ENCODE results near the gene RNF223. TPM values are rescaled to one million over a fixed set of nuclear protein-coding genes. Genes with fewer than 3 reads are reported as not detected.

The RNF223 gene
- total and polyA plus RNA-seq, 11 donors = not detected

DNA sequence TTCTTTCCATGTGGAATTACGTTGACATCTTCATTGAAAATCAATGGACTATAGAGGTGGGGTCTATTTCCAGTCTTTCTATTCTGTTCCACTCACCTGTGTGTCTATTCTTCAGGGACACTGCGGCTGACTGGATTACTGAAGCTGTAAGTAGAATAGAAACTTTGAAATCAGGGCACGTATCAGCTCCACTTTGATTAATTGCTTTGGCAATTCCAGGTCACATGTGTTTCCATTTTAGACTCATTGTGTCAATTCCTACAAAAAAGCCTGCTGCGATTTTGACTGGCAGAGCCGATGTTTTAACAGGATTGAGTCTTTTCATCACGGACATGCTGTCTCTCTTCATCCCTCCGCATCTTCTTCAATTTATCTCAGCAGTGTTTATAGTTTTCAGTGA is 20.9 kb upstream of the RNF223 start:
- intact Hi-C loops (cut with DNase I) = no loop called here
- 96 to 98% (median 96%) methylated on average over 7 of the region's 7 CpGs for WGBS, 4 donors
- H3K27me3 ChIP-seq = no peaks in the 10 kb centered on the region
- peaks cover 0 to 4% (median 0%) of the 10 kb centered on the region in 12 donors for H3K9me3 ChIP-seq
- H3K27ac ChIP-seq = no peak overlapping the region
- DNase-seq = no peak
- H3K36me3 ChIP-seq = no peaks in the 10 kb centered on the region
- no peak overlapping the region for H3K4me3 ChIP-seq
- no peak for TF ChIP-seq POLR2A (IDR thresholded peaks at IDR 0.05)
- TF ChIP-seq CTCF (IDR thresholded peaks at IDR 0.05) = no peak
- no peak for ATAC-seq
- H3K4me1 ChIP-seq = no peaks in the 10 kb centered on the region

DNA sequence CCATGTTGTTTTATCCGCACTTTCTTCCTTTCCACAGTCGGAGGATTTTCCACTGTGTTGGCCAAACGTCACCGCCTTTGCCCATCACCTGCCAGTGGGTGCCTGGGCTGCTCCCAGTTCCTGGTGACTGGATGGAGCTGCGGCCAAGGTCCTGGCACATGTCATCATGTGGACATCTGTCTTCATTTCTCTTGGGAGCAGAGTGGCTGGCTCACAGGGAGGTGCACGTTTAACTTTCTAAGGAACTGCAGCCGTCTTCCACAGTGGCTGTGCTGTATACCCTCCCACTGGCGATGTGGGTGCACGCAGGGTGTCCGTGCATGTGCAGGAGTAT is 19.5 kb upstream of the RNF223 start:
- intact Hi-C loops (cut with DNase I) = no loop called here
- H3K27ac ChIP-seq = no peak overlapping the region
- ATAC-seq (no peak), DNase-seq (peak in 1 of 5 donors; percentile 16)
- no peak overlapping the region for H3K4me3 ChIP-seq
- H3K36me3 ChIP-seq = no peaks in the 10 kb centered on the region
- H3K27me3 ChIP-seq = no peaks in the 10 kb centered on the region
- no peaks in the 10 kb centered on the region for H3K4me1 ChIP-seq
- 78 to 93% (median 86%) methylated on average over 10 of the region's 10 CpGs for WGBS, 4 donors
- H3K9me3 ChIP-seq = no peaks in the 10 kb centered on the region
- no peak for TF ChIP-seq CTCF (IDR thresholded peaks at IDR 0.05)
- no peak for TF ChIP-seq POLR2A (IDR thresholded peaks at IDR 0.05)

- no peaks in the 10 kb centered on the region for H3K9me3 ChIP-seq
- H3K36me3 ChIP-seq = no peaks in the 10 kb centered on the region
- WGBS, 4 donors = 86 to 93% (median 89%) methylated on average over 14 of the region's 14 CpGs
- DNase-seq (peak in 1 of 5 donors; percentile 3), ATAC-seq (no peak)
- intact Hi-C loops (cut with DNase I) = no loop called here
- H3K27me3 ChIP-seq = no peaks in the 10 kb centered on the region
- TF ChIP-seq POLR2A (IDR thresholded peaks at IDR 0.05) = no peak
- no peak for TF ChIP-seq CTCF (IDR thresholded peaks at IDR 0.05)
- H3K4me3 ChIP-seq = no peak overlapping the region
- no peaks in the 10 kb centered on the region for H3K4me1 ChIP-seq
- H3K27ac ChIP-seq = no peak overlapping the region
These were observed 18.9 kb upstream of the RNF223 start for GRCh38 chr1:1092894-1093609.

DNA sequence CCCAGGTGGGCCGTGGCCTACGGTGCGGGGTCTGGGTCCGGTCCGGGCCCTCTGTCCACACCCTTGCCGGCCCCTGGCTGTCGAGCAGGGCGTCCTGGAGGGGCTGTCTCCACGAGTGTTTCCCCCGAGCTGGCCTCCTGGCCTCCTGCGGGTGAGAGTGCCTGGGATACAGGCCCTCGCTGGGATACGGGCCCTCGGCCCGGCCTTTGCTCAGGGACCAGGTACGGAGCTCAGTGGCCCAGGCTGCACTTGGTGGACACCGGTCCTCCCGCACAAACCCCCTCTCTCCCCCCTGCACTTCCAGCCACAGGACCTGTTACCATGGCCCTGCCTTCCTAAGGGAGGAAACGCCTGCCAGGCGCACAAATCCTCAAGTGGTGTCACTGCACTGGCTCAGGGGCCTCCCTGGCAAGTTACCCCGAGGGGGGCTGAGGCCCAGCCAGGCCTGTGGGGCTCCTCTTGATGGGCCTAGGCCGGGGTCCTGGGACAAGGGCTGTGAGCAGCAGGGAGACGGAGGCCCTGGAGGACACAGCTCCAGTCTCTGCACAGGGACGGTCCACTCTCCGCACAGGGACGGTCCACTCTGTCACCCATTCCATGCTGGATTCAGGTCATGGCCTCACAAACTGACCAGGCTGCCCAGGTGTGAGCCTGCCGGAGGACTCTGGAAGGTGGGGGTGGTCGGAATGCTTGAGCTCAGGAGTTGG is 18.2 kb upstream of the RNF223 start:
- Histone ChIP-seq H3K4me1 (no peaks in the 10 kb centered on the region), H3K9me3 (no peaks in the 10 kb centered on the region), H3K36me3 (no peaks in the 10 kb centered on the region), H3K4me3 (no peak overlapping the region), H3K27ac (no peak overlapping the region), H3K27me3 (no peaks in the 10 kb centered on the region)
- intact Hi-C loops (cut with DNase I) = no loop called here
- DNase-seq (peak in 2 of 5 donors; percentile 14 to 67), ATAC-seq (no peak)
- no peak for TF ChIP-seq CTCF (IDR thresholded peaks at IDR 0.05)
- no peak for TF ChIP-seq POLR2A (IDR thresholded peaks at IDR 0.05)
- WGBS, 4 donors = 87 to 98% (median 96%) methylated on average over 11 to 28 of the region's 28 CpGs
